GM23338 (cell line): ENCODE data around the gene KLHDC7B.

Experiments used
- CREB1 ChIP-seq: fragments of 250-450 bp; sonication (Bioruptor Pico); IDR thresholded peaks from 2 replicates; pipeline ENCODE4 v1.5.0; 2020; ENCODE audit warnings: low read depth, mild to moderate bottlenecking, moderate library complexity
- EZH2 ChIP-seq: fragments of 200-600 bp; sonication (generic); IDR thresholded peaks from one replicate; pipeline ENCODE4 v1.8.0; 2017; ENCODE audit warnings: antibody characterized with exemption, mild to moderate bottlenecking, low read depth; ENCODE audit not compliant: unreplicated experiment
- EZH2phosphoT487 ChIP-seq: fragments of 200-600 bp; sonication (generic); IDR thresholded peaks from one replicate; pipeline ENCODE4 v1.8.1; 2018; ENCODE audit warnings: antibody characterized with exemption; ENCODE audit not compliant: unreplicated experiment
- NANOG ChIP-seq: IDR thresholded peaks from 2 replicates; pipeline ENCODE4 v1.6.1; 2016; ENCODE audit warnings: antibody characterized with exemption, borderline replicate concordance
- POLR2AphosphoS5 ChIP-seq: IDR thresholded peaks from 2 replicates; pipeline ENCODE4 v1.6.1; 2016; ENCODE audit warnings: antibody characterized with exemption, low read depth
- STAT1 ChIP-seq: IDR thresholded peaks from one replicate; pipeline ENCODE4 v1.6.1; 2016; ENCODE audit warnings: antibody characterized with exemption; ENCODE audit not compliant: unreplicated experiment
- ZNF114 ChIP-seq: fragments of 250-450 bp; sonication (Bioruptor Pico); IDR thresholded peaks from 2 replicates; pipeline ENCODE4 v1.5.0; 2020; ENCODE audit warnings: mild to moderate bottlenecking, moderate library complexity
- ZNF331 ChIP-seq: fragments of 250-450 bp; sonication (Bioruptor Pico); IDR thresholded peaks from 2 replicates; pipeline ENCODE4 v1.5.0; 2020; ENCODE audit warnings: low read depth, mild to moderate bottlenecking, moderate library complexity
- TF ChIP-seq, protein P1 (sequence below), 2 experiments: fragments of 200-600 bp in 1 of 2; sonication (generic) in 1 of 2; conservative IDR thresholded peaks; 2 replicates each; pipeline versions ENCODE4 v1.5.1 to v1.6.1; 2016 to 2017; ENCODE audit warnings: antibody characterized with exemption in 2 of 2, low read depth in 2 of 2, mild to moderate bottlenecking in 2 of 2, moderate library complexity in 1 of 2
- TF ChIP-seq, protein P2 (sequence below): IDR thresholded peaks from one replicate; pipeline ENCODE4 v1.6.1; 2018; ENCODE audit warnings: antibody characterized with exemption; ENCODE audit not compliant: unreplicated experiment
- TF ChIP-seq, protein P3 (sequence below): IDR thresholded peaks from 2 replicates; pipeline ENCODE4 v1.6.1; 2016; ENCODE audit warnings: antibody characterized with exemption

DNA sequence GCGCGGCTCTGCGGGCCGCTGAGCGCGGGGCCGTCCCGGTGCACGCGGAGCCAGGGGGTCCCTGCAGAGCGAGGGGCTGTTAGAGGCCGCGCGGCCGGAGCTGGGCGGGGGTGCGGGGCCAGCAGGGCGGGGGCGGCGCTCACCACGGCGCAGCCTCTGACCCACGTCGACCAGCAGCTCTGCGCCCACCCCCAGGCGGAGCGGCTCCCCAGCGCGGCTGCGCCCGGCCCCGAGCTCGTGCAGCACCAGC is 19.9 kb upstream of the KLHDC7B start:
- TF ChIP-seq, protein P1, sequence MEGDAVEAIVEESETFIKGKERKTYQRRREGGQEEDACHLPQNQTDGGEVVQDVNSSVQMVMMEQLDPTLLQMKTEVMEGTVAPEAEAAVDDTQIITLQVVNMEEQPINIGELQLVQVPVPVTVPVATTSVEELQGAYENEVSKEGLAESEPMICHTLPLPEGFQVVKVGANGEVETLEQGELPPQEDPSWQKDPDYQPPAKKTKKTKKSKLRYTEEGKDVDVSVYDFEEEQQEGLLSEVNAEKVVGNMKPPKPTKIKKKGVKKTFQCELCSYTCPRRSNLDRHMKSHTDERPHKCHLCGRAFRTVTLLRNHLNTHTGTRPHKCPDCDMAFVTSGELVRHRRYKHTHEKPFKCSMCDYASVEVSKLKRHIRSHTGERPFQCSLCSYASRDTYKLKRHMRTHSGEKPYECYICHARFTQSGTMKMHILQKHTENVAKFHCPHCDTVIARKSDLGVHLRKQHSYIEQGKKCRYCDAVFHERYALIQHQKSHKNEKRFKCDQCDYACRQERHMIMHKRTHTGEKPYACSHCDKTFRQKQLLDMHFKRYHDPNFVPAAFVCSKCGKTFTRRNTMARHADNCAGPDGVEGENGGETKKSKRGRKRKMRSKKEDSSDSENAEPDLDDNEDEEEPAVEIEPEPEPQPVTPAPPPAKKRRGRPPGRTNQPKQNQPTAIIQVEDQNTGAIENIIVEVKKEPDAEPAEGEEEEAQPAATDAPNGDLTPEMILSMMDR (conservative IDR thresholded peaks at IDR 0.05; ENCODE audit: low read depth in 2 of 2), result no peak
- TF ChIP-seq POLR2AphosphoS5 (no peak), EZH2 (no peak), EZH2phosphoT487 (no peak), CREB1 (no peak), ZNF331 (CRISPR knock-in tag) (no peak), STAT1 (no peak), NANOG (no peak), ZNF114 (CRISPR knock-in tag) (no peak)
- TF ChIP-seq, protein P2, sequence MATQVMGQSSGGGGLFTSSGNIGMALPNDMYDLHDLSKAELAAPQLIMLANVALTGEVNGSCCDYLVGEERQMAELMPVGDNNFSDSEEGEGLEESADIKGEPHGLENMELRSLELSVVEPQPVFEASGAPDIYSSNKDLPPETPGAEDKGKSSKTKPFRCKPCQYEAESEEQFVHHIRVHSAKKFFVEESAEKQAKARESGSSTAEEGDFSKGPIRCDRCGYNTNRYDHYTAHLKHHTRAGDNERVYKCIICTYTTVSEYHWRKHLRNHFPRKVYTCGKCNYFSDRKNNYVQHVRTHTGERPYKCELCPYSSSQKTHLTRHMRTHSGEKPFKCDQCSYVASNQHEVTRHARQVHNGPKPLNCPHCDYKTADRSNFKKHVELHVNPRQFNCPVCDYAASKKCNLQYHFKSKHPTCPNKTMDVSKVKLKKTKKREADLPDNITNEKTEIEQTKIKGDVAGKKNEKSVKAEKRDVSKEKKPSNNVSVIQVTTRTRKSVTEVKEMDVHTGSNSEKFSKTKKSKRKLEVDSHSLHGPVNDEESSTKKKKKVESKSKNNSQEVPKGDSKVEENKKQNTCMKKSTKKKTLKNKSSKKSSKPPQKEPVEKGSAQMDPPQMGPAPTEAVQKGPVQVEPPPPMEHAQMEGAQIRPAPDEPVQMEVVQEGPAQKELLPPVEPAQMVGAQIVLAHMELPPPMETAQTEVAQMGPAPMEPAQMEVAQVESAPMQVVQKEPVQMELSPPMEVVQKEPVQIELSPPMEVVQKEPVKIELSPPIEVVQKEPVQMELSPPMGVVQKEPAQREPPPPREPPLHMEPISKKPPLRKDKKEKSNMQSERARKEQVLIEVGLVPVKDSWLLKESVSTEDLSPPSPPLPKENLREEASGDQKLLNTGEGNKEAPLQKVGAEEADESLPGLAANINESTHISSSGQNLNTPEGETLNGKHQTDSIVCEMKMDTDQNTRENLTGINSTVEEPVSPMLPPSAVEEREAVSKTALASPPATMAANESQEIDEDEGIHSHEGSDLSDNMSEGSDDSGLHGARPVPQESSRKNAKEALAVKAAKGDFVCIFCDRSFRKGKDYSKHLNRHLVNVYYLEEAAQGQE, result no peak
- TF ChIP-seq, protein P3, sequence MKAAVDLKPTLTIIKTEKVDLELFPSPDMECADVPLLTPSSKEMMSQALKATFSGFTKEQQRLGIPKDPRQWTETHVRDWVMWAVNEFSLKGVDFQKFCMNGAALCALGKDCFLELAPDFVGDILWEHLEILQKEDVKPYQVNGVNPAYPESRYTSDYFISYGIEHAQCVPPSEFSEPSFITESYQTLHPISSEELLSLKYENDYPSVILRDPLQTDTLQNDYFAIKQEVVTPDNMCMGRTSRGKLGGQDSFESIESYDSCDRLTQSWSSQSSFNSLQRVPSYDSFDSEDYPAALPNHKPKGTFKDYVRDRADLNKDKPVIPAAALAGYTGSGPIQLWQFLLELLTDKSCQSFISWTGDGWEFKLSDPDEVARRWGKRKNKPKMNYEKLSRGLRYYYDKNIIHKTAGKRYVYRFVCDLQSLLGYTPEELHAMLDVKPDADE, result 0 out of 2 replicates have a peak, but pooled peaks have one; percentile 11
